Measurements from ENCODE around the gene PXT1. TPM values are rescaled to one million over a fixed set of nuclear protein-coding genes. Genes with fewer than 3 reads are reported as not detected.

Gene PXT1
- total and polyA plus RNA-seq, 9 of the 15 experiments (the other 6 are each of a cell fraction or from before 2014, with no cell fraction given), result 0.09 to 0.11 (median 0.10) TPM; not detected in 5

- TF ChIP-seq ZFP91 (CRISPR knock-in tag; IDR thresholded peaks at IDR 0.05) (no peak), ETV1 (tag; conservative IDR thresholded peaks at IDR 0.05; ENCODE audit: low read depth) (0 out of 2 replicates have a peak, but pooled peaks have one; percentile 3), SIRT6 (IDR thresholded peaks at IDR 0.05; ENCODE audit: low read depth, low read length) (no peak), HNRNPLL (IDR thresholded peaks at IDR 0.05; ENCODE audit: low read depth, low read length, poor library complexity, severe bottlenecking) (peak; percentile 98), ZNF140 (CRISPR knock-in tag; IDR thresholded peaks at IDR 0.05) (no peak), C11orf30 (IDR thresholded peaks at IDR 0.05; ENCODE audit: low read depth) (peak; percentile 46), ZNF586 (CRISPR knock-in tag; conservative IDR thresholded peaks at IDR 0.05) (no peak), MIER1 (IDR thresholded peaks at IDR 0.05; ENCODE audit: low read depth) (no peak), CLOCK (CRISPR knock-in tag; IDR thresholded peaks at IDR 0.05; ENCODE audit: borderline replicate concordance) (no peak), ZBTB26 (CRISPR knock-in tag; IDR thresholded peaks at IDR 0.05) (0 out of 2 replicates have a peak, but pooled peaks have one; percentile 28), KHSRP (IDR thresholded peaks at IDR 0.05) (no peak), DEAF1 (CRISPR knock-in tag; IDR thresholded peaks at IDR 0.05) (no peak; the same call in 1 of the 2 replicates), POLR3G (IDR thresholded peaks at IDR 0.05; ENCODE audit: extremely low read depth, insufficient read length, insufficient replicate concordance) (no peak), BCLAF1 (IDR thresholded peaks at IDR 0.05; ENCODE audit: borderline replicate concordance in 1 of 2, control insufficient read depth in 1 of 2, low read depth in 2 of 2, low read length in 1 of 2) (peak in 1 of 2 experiments; percentile 91; a peak in 2 of 4 replicates), DMBX1 (CRISPR knock-in tag; IDR thresholded peaks at IDR 0.05; ENCODE audit: borderline replicate concordance) (peak; percentile 87)
Measured at GRCh38 chr6:36442671-36443470, at the start of gene PXT1, which contains the start of gene KCTD20 (continued).
